ENCODE data around the gene CTAGE4. TPM values are rescaled to one million over a fixed set of nuclear protein-coding genes. Genes with fewer than 3 reads are reported as not detected.
"Not testable (repeated sequence)": the region's sequence is repeated elsewhere in the genome, so short reads cannot be mapped to it uniquely, and the experiment has no call there.

Gene CTAGE4
- total RNA-seq, 1 experiment from 2014 or later: 6.0 TPM

GRCh38 chr7:144164784-144165183 lies 18.5 kb upstream of the CTAGE4 start:
- intact Hi-C loops (cut with micrococcal nuclease): no loop called here
- ChIA-PET POLR2A (no interaction called here), RAD21 (ENCODE audit: low non-redundant PET in 1 of 2, low total read pairs in 2 of 2, uncharacterized antibody in 2 of 2, unreplicated experiment in 2 of 2) (no interaction called here), CTCF (no interaction called here)
- ATAC-seq (no peak), DNase-seq (ENCODE audit: low read depth, low spot score) (no peak)
- Histone ChIP-seq H3K9me2 (ENCODE audit: insufficient read depth) (no peaks in the 10 kb centered on the region), H3K4me2 (ENCODE audit: low read length) (no peak overlapping the region), H3K79me2 (ENCODE audit: insufficient read depth, low read length) (no peaks in the 10 kb centered on the region), H3K27ac (ENCODE audit: low read depth, low read length) (no peak overlapping the region), H3K9me3 (ENCODE audit: control insufficient read depth in 1 of 2, insufficient read depth in 1 of 2, low read depth in 1 of 2, low read length in 2 of 2) (no peaks in the 10 kb centered on the region), H3K9ac (ENCODE audit: low read length) (no peak overlapping the region), H2AFZ (ENCODE audit: low read depth, low read length, poor library complexity, severe bottlenecking) (no peak overlapping the region), H3K36me3 (ENCODE audit: control insufficient read depth in 1 of 2, insufficient read depth in 2 of 2, low read length in 2 of 2) (no peaks in the 10 kb centered on the region), H3K27me3 (ENCODE audit: insufficient read depth, low read length) (no peaks in the 10 kb centered on the region), H4K20me1 (ENCODE audit: insufficient read depth) (no peaks in the 10 kb centered on the region), H3K4me1 (ENCODE audit: control insufficient read depth in 1 of 2, insufficient read depth in 2 of 2, low read length in 2 of 2) (no peaks in the 10 kb centered on the region), H3K4me3 (replicated peaks in 1 of 2; ENCODE audit: low read depth in 1 of 2, low read length in 2 of 2) (no peak overlapping the region)
- no TSS peak for BruUV-seq (replicated peaks)
- TF ChIP-seq ELF1 (IDR thresholded peaks at IDR 0.05; ENCODE audit: borderline replicate concordance, low read depth) (no peak), POLR2A (IDR thresholded peaks at IDR 0.05; ENCODE audit: borderline replicate concordance, extremely low read depth, insufficient read depth, insufficient read length) (no peak), ZNF274 (IDR thresholded peaks at IDR 0.05; ENCODE audit: low read depth, low read length) (no peak), ATF3 (IDR thresholded peaks at IDR 0.05) (no peak), SRF (IDR thresholded peaks at IDR 0.05; ENCODE audit: low read depth) (no peak), REST (IDR thresholded peaks at IDR 0.05; ENCODE audit: low read depth) (no peak), MAX (IDR thresholded peaks at IDR 0.05) (no peak), ZFX (IDR thresholded peaks at IDR 0.05) (no peak), RAD21 (IDR thresholded peaks at IDR 0.05; ENCODE audit: low read depth) (no peak), EZH2phosphoT487 (IDR thresholded peaks at IDR 0.05; ENCODE audit: borderline replicate concordance) (no peak), POLR2AphosphoS5 (IDR thresholded peaks at IDR 0.05; ENCODE audit: low read depth, low read length) (no peak), SP1 (IDR thresholded peaks at IDR 0.05; ENCODE audit: low read depth) (no peak), EZH2 (IDR thresholded peaks at IDR 0.05) (no peak)
- TF ChIP-seq, protein P1, sequence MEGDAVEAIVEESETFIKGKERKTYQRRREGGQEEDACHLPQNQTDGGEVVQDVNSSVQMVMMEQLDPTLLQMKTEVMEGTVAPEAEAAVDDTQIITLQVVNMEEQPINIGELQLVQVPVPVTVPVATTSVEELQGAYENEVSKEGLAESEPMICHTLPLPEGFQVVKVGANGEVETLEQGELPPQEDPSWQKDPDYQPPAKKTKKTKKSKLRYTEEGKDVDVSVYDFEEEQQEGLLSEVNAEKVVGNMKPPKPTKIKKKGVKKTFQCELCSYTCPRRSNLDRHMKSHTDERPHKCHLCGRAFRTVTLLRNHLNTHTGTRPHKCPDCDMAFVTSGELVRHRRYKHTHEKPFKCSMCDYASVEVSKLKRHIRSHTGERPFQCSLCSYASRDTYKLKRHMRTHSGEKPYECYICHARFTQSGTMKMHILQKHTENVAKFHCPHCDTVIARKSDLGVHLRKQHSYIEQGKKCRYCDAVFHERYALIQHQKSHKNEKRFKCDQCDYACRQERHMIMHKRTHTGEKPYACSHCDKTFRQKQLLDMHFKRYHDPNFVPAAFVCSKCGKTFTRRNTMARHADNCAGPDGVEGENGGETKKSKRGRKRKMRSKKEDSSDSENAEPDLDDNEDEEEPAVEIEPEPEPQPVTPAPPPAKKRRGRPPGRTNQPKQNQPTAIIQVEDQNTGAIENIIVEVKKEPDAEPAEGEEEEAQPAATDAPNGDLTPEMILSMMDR (IDR thresholded peaks at IDR 0.05 in 2 of 3, conservative IDR thresholded peaks at IDR 0.05 in 1 of 3; ENCODE audit: borderline replicate concordance in 1 of 3, insufficient read depth in 1 of 3, low read depth in 2 of 3, low read length in 2 of 3): no peak

DNA sequence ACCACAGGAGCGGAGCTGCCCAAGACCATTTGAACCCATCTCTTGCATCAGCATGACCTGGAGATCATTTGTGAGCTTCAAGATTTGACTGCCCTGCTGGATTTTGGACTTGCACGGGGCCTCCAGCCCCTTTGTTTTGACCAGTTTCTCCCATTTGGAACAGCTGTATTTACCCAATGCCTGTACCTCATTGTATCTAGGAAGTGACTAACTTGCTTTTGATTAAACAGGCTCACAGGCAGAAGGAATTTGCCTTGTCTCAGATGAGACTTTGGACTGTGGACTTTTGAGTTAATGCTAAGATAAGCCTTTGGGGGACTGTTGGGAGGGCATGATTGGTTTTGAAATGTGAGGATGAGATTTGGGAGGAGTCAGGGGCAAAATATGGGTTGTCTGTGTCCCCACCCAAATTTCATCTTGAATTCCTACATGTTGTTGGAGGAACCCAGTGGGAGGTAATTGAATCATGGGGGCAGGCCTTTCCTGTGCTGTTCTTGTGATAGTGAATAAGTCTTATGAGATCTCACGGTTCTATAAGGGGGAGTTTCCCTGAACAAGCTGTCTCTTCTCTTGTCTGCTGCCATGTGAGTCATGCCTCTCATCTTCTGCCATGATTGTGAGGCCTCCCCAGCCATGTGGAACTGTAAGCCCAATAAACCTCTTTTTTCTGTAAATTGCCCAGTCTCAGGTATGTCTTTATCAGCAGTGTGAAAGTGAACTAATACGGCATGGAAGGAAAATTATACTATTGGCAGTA lies 11.5 kb upstream of the CTAGE4 start:
- H3K79me2 ChIP-seq (ENCODE audit: insufficient read depth, low read length); H3K36me3 ChIP-seq (ENCODE audit: control insufficient read depth in 1 of 2, insufficient read depth in 2 of 2, low read length in 2 of 2); H3K4me1 ChIP-seq (ENCODE audit: control insufficient read depth in 1 of 2, insufficient read depth in 2 of 2, low read length in 2 of 2); H3K27ac ChIP-seq (ENCODE audit: low read depth, low read length); H3K9me2 ChIP-seq (ENCODE audit: insufficient read depth); ATAC-seq; H3K4me2 ChIP-seq (ENCODE audit: low read length); BruUV-seq (replicated peaks); H2AFZ ChIP-seq (ENCODE audit: low read depth, low read length, poor library complexity, severe bottlenecking); H3K27me3 ChIP-seq (ENCODE audit: insufficient read depth, low read length); H3K4me3 ChIP-seq (replicated peaks in 1 of 2; ENCODE audit: low read depth in 1 of 2, low read length in 2 of 2); DNase-seq (ENCODE audit: low read depth, low spot score); POLR2A ChIA-PET; RAD21 ChIA-PET (ENCODE audit: low non-redundant PET in 1 of 2, low total read pairs in 2 of 2, uncharacterized antibody in 2 of 2, unreplicated experiment in 2 of 2); H4K20me1 ChIP-seq (ENCODE audit: insufficient read depth); intact Hi-C loops (cut with micrococcal nuclease); H3K9me3 ChIP-seq (ENCODE audit: control insufficient read depth in 1 of 2, insufficient read depth in 1 of 2, low read depth in 1 of 2, low read length in 2 of 2); H3K9ac ChIP-seq (ENCODE audit: low read length); CTCF ChIA-PET: not testable (repeated sequence)
